Fibroblast of mammary gland (primary cell): ENCODE results near the gene KIAA1586.
"Not testable (repeated sequence)": the region's sequence is repeated elsewhere in the genome, so short reads cannot be mapped to it uniquely, and the experiment has no call there.

Source experiments
- DNase-seq: peaks from one replicate; pipeline ENCODE4 v3.0.0-alpha.2; 2010; ENCODE audit warnings: low read depth
- H3K4me3 ChIP-seq: 2 replicates; pipeline ENCODE4 v1.5.1; 2011; ENCODE audit warnings: low read depth, mild to moderate bottlenecking, low read length, moderate library complexity; ENCODE audit not compliant: control insufficient read depth
- TF ChIP-seq, protein P1 (sequence below): conservative IDR thresholded peaks from 2 replicates; pipeline ENCODE4 v1.5.1; 2011; ENCODE audit warnings: low read depth, low read length, inconsistent platforms; ENCODE audit not compliant: control insufficient read depth, insufficient read depth

The KIAA1586 gene

DNA sequence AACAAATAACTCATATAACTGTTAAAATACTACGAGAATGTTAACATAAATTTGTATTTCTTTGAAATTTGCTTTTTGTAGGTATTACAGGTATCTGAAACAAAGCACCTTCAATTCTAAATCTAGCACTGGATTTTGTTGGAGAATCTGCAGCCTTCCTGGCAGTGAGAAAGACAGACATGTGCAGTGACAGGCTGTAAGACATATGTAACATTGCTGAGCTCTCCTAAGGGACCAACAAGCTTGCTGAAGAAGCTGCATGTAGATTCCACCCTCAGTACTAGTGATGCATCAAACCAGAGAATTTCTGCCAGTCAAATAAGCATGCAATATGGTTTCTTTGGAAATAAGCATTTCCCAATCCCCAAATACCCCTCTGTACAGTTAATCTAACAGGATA, 20.5 kb upstream of the KIAA1586 start:
- H3K4me3 ChIP-seq, result no peak overlapping the region
- TF ChIP-seq, protein P1, sequence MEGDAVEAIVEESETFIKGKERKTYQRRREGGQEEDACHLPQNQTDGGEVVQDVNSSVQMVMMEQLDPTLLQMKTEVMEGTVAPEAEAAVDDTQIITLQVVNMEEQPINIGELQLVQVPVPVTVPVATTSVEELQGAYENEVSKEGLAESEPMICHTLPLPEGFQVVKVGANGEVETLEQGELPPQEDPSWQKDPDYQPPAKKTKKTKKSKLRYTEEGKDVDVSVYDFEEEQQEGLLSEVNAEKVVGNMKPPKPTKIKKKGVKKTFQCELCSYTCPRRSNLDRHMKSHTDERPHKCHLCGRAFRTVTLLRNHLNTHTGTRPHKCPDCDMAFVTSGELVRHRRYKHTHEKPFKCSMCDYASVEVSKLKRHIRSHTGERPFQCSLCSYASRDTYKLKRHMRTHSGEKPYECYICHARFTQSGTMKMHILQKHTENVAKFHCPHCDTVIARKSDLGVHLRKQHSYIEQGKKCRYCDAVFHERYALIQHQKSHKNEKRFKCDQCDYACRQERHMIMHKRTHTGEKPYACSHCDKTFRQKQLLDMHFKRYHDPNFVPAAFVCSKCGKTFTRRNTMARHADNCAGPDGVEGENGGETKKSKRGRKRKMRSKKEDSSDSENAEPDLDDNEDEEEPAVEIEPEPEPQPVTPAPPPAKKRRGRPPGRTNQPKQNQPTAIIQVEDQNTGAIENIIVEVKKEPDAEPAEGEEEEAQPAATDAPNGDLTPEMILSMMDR, result no peak
- DNase-seq, result no peak

DNA sequence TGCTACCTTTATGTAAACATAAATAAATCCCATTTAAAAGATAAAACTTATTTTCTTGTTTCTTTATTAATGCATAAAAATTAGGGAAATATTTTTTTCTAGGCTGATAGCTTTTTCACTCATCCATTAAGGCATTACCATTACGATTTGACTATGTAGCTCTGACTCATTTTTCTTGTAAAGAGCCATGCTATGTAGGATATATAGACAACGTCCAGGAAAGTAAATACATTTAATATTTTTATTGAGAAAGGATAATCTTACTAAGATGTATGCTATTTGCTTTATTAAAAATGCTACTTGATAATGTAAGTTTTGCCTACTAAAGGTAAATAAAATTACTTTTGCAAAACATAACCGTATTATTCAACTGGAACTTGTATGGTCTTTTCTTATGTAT, 19.2 kb upstream of the KIAA1586 start:
- DNase-seq, result no peak
- no peak overlapping the region for H3K4me3 ChIP-seq
- TF ChIP-seq, protein P1, result no peak

DNA sequence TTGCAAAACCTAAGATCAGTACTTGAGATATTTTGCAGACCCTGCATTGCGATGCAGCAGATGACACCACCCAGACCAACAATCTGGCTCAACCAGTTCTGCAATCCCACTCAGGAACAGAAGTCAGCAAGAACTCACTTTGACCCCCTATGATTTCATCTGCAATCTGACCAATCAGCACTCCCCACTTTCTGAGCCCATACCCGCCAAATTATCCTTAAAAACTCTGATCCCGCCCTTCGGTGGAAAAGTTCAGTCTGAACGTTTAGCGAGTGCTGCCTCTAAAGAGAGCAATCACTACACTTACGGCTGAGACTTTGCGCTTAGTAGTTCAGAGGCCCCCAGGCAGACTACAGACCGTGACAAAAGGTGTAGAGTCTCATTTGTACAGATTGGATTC, 17.3 kb upstream of the KIAA1586 start:
- H3K4me3 ChIP-seq, result no peak overlapping the region
- DNase-seq, result no peak
- TF ChIP-seq, protein P1, result no peak

DNA sequence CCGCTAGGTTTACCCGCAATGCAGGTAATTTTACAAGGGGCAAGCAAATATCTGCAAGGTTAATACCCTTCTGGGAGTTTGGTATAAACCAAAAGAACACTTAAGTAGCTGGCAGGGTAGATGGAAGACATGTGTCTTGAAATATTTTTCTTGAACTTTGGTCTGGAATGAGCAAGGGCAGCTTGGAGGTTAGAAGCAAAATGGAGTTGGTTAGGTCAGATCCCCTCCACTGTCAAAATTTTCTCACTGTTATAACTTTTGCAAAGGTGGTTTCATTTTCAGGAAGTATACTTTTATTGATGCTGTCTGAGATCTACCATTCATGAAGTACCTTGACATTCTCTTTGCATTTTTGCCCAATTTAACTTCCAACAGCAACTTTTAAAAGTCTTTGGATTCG, 13.3 kb upstream of the KIAA1586 start:
- no peak overlapping the region for H3K4me3 ChIP-seq
- TF ChIP-seq, protein P1, result no peak
- no peak for DNase-seq

DNA sequence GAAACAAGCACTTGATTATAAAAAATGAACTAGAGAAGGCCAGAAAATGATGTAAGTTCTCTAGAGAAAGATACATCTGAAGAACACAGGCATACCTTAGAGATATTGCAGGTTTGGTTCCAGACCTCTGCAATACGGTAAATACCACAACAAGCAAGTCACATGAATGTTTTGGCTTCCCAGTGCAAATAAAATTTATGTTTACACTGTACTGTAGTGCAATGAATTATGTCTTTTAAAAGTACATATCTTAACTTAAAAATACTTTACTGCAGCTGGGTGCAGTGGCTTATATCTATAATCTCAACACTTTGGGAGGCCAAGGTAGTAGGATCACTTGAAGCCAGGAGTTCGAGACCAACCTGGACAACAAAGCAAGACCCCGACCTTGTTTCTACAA, 10.9 kb upstream of the KIAA1586 start:
- DNase-seq, result no peak
- no peak overlapping the region for H3K4me3 ChIP-seq
- TF ChIP-seq, protein P1, result no peak

DNA sequence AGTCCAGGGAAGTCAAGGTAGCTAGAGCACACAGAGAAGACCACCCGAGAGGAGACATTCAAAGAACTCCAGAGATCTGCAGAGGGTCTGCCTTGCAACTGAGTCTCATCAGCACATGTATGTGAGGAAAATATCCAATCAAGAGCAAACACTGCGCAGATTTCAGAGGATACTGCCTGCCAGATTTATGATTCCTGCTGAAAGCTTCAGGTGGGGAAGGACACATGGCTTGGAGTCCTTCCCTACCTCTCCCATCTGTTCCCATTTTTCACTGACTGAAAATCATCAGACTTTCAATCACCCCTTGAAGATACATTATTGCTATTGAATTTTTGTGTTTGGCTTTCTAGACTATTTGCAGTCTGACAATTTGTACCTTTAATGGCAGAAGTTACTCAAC, 7.6 kb upstream of the KIAA1586 start:
- no peak overlapping the region for H3K4me3 ChIP-seq
- DNase-seq, result no peak
- TF ChIP-seq, protein P1, result no peak

DNA sequence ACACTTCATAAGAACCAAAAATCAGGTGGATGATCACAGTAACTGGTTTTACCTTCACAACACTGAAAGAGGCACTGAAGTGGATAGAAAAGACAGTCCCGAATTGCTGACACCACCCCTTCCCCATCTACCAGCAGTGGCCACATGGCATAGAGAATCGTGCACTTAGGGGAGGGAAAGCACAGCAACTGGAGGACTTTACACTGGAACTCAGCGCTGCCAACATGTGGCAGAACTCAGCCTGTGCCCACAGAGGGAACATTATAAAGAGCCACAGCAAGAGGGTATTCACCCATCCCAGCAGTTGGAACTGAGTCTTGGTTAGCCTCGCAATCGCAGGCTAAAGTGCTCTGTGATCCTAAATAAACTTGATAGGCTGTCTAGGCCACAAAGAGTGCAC, 6.5 kb upstream of the KIAA1586 start:
- peak; percentile 9 for DNase-seq
- no peak overlapping the region for H3K4me3 ChIP-seq
- TF ChIP-seq, protein P1, result peak; percentile 18

DNA sequence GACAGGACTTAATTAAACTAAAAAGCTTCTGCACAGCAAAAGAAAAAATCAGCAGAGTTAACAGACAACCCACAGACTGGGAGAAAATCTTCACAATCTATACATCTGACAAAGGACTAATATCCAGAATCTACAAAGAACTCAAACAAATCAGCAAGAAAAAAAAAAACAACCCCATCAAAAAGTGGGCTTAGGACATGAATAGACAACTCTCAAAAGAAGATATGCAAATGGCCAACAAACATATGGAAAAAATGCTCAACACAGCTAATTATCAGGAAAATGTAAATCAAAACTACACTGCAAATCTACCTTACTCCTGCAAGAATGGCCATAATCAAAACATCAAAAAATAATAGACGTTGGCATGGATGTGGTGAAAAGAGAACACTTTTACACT, 2.4 kb upstream of the KIAA1586 start:
- not testable (repeated sequence) for DNase-seq, H3K4me3 ChIP-seq
